Stomach (tissue), 4 donors: ENCODE results near the gene ADGRL3.

Experiments used
- CTCF ChIP-seq, 7 experiments: fragments of 450-650 bp in 4 of 7; fragments of 200-600 bp in 3 of 7; sonication (generic) in 3 of 7; IDR thresholded peaks; one replicate each; pipeline ENCODE4 v1.5.1; 2016 to 2019; ENCODE audit warnings: antibody characterized with exemption in 7 of 7, control low read depth in 2 of 7, mild to moderate bottlenecking in 1 of 7
- POLR2A ChIP-seq, 4 donors: fragments of 450-650 bp; IDR thresholded peaks; one replicate each; pipeline ENCODE4 v1.6.1; 2016; ENCODE audit warnings: antibody characterized with exemption in 4 of 4, control low read depth in 2 of 4, mild to moderate bottlenecking in 1 of 4, moderate library complexity in 1 of 4

- TF ChIP-seq CTCF (IDR thresholded peaks at IDR 0.05) (no peak), POLR2A (IDR thresholded peaks at IDR 0.05) (no peak)
Measured at GRCh38 chr4:61243962-61244361, 43.8 kb downstream of the ADGRL3 start.
